Measurements from ENCODE around the gene SPEG. TPM values are rescaled to one million over a fixed set of nuclear protein-coding genes. Genes with fewer than 3 reads are reported as not detected.

The SPEG gene
- total and polyA plus RNA-seq, 2 donors (not counting 3 experiments of a cell fraction or from before 2014, with no cell fraction given) = 0.84 to 3.5 TPM

- dilution Hi-C loops (cut with MboI; ENCODE audit: extremely low pct_ligation_motif_present, low sequenced_read_pairs) = no loop called here
Measured at GRCh38 chr2:219465659-219466561, 31.3 kb downstream of the SPEG start.

More at GRCh38 chr2:219465659-219466561, 31.3 kb downstream of the SPEG start:
- H3K36me3 ChIP-seq (ENCODE audit: control insufficient read depth in 2 of 2, extremely low read depth in 1 of 2, insufficient read depth in 2 of 2, low read length in 2 of 2) = no peaks in the 10 kb centered on the region
- DNase-seq (ENCODE audit: low read depth, low spot score) (no peak), FAIRE-seq (no peak)
- H3K79me2 ChIP-seq (ENCODE audit: control insufficient read depth, insufficient read depth, low read length) = no peaks in the 10 kb centered on the region
- no peak overlapping the region for H3K4me3 ChIP-seq (replicated peaks in 1 of 3; ENCODE audit: insufficient read depth in 1 of 3, low read depth in 1 of 3, low read length in 3 of 3)
- no TSS peak for BruUV-seq (replicated peaks)
- no peak overlapping the region for H3K27ac ChIP-seq (ENCODE audit: insufficient read depth, low read depth, low read length)
- TF ChIP-seq CTCF (IDR thresholded peaks at IDR 0.05; ENCODE audit: extremely low read depth in 1 of 2, insufficient read depth in 1 of 2, low read depth in 1 of 2, low read length in 2 of 2) (no peak), JUN (IDR thresholded peaks at IDR 0.05; ENCODE audit: borderline replicate concordance, insufficient read depth, insufficient read length, low read depth) (no peak)
- ChIA-PET CTCF (interaction anchor here (0.5 to 3.1 kb wide), 3 partner anchors 44 to 63 kb away, joined by 4 to 52 read pairs (median 7); no protein-coding TSS in a partner anchor), POLR2A (no interaction called here)
- H4K20me1 ChIP-seq (replicated peaks; ENCODE audit: control insufficient read depth, extremely low read depth, insufficient read depth, low read length) = no peaks in the 10 kb centered on the region
- no peaks in the 10 kb centered on the region for H3K9me1 ChIP-seq (replicated peaks; ENCODE audit: control insufficient read depth, extremely low read depth, insufficient read depth, low read length)
- no peak overlapping the region for H2AFZ ChIP-seq (ENCODE audit: low read depth, low read length)
- no peaks in the 10 kb centered on the region for H3K4me1 ChIP-seq (ENCODE audit: control insufficient read depth, extremely low read depth, insufficient read depth, low read length)
- H3K9me3 ChIP-seq (replicated peaks; ENCODE audit: control insufficient read depth, insufficient read depth, low read length) = no peaks in the 10 kb centered on the region
- no peak overlapping the region for H3K4me2 ChIP-seq (ENCODE audit: insufficient read depth, low read length)
- intact Hi-C loops (cut with micrococcal nuclease) = no loop called here
- no peak overlapping the region for H3K9ac ChIP-seq (replicated peaks; ENCODE audit: extremely low read depth, insufficient read depth, low read length)
- H3K27me3 ChIP-seq (ENCODE audit: control insufficient read depth in 2 of 2, insufficient read depth in 2 of 2, low read length in 2 of 2) = no peaks in the 10 kb centered on the region
